ENCODE measurements around the gene IGSF23. TPM values are rescaled to one million over a fixed set of nuclear protein-coding genes. Genes with fewer than 3 reads are reported as not detected.
"Not testable (repeated sequence)": the region's sequence is repeated elsewhere in the genome, so short reads cannot be mapped to it uniquely, and the experiment has no call there.

IGSF23 gene
- polyA plus RNA-seq, 5 donors = 0.31 to 0.33 TPM; not detected in 3

- DNase-seq = no peak
Observed at GRCh38 chr19:44666852-44667556, 53.6 kb downstream of the IGSF23 start.

- DNase-seq = no peak
Observed at GRCh38 chr19:44668985-44669764, 55.8 kb downstream of the IGSF23 start.

- not testable (repeated sequence) for DNase-seq
Observed at GRCh38 chr19:44670027-44670426, 56.7 kb downstream of the IGSF23 start.

- DNase-seq = no peak
Observed at GRCh38 chr19:44671400-44671799, 58.0 kb downstream of the IGSF23 start, which contains the start of gene CEACAM19. TSS of gene CEACAM19 (plus strand) at chr19:44671482. CDS start at chr19:44671932, 450 bp downstream.

- no peak for DNase-seq
Observed at GRCh38 chr19:44672226-44672625, 58.9 kb downstream of the IGSF23 start.

GRCh38 chr19:44673510-44673909 is 60.1 kb downstream of the IGSF23 start:
- no peak for DNase-seq

- DNase-seq = no peak
Observed at GRCh38 chr19:44675521-44675920, 62.2 kb downstream of the IGSF23 start.

GRCh38 chr19:44677019-44677811 is 63.9 kb downstream of the IGSF23 start:
- DNase-seq = no peak

- DNase-seq = no peak
Observed at GRCh38 chr19:44680536-44680935, 67.2 kb downstream of the IGSF23 start.

- DNase-seq = no peak
Observed at GRCh38 chr19:44681992-44682790, 68.8 kb downstream of the IGSF23 start.

- no peak for DNase-seq
Observed at GRCh38 chr19:44682807-44683206, 69.4 kb downstream of the IGSF23 start.

- no peak for DNase-seq
Observed at GRCh38 chr19:44683434-44684210, 70.3 kb downstream of the IGSF23 start.

GRCh38 chr19:44684396-44684795 is 71.0 kb downstream of the IGSF23 start:
- not testable (repeated sequence) for DNase-seq

- peak; percentile 47 to 53 for DNase-seq
Observed at GRCh38 chr19:44684892-44685863, 71.8 kb downstream of the IGSF23 start.

GRCh38 chr19:44685877-44686276 is 72.5 kb downstream of the IGSF23 start:
- no peak for DNase-seq

Measured in right lung (tissue), 5 donors.